Adrenal gland (tissue), 12 donors: ENCODE results near the gene GABRA5. TPM values are rescaled to one million over a fixed set of nuclear protein-coding genes. Genes with fewer than 3 reads are reported as not detected.

ENCODE experiments used
- DNase-seq, 7 donors: peaks; one replicate each; pipeline ENCODE4 v3.0.0-alpha.2; 2019 to 2020
- H3K27ac ChIP-seq, 5 donors: fragments of 200-600 bp; sonication (generic) in 4 of 5; 1 replicate in 3 of 5; 2 replicates in 2 of 5; pipeline versions ENCODE4 v1.5.1 to v1.8.0; 2016 to 2020; ENCODE audit warnings: mild to moderate bottlenecking in 1 of 5
- H3K27me3 ChIP-seq: fragments of 200-600 bp; 2 replicates; pipeline ENCODE4 v1.8.0; 2021
- H3K36me3 ChIP-seq, 2 donors: fragments of 200-600 bp; replicated peaks in 1 of 2; 1 replicate in 1 of 2; 2 replicates in 1 of 2; pipeline versions ENCODE4 v1.5.1 to v1.8.0; 2018 to 2022
- H3K4me1 ChIP-seq, 2 donors: fragments of 200-600 bp; replicated peaks in 1 of 2; 1 replicate in 1 of 2; 2 replicates in 1 of 2; pipeline versions ENCODE4 v1.5.1 to v1.8.0; 2018 to 2021
- H3K4me3 ChIP-seq, 4 donors: fragments of 200-600 bp; sonication (generic) in 3 of 4; one replicate each; pipeline ENCODE4 v1.5.1; 2016 to 2018
- H3K9me3 ChIP-seq, 3 donors: fragments of 200-600 bp; sonication (generic) in 1 of 3; replicated peaks in 1 of 3; 1 replicate in 2 of 3; 2 replicates in 1 of 3; pipeline versions ENCODE4 v1.5.1 to v1.8.0; 2016 to 2021
- POLR2A ChIP-seq, 2 donors: fragments of 450-650 bp; IDR thresholded peaks; one replicate each; pipeline ENCODE4 v1.6.1; 2017; ENCODE audit warnings: antibody characterized with exemption in 2 of 2, mild to moderate bottlenecking in 2 of 2, moderate library complexity in 1 of 2
- WGBS, 4 donors: extraction: QIAGEN DNeasy Blood & Tissue Kit in 2 of 4; methylation state at CpG; one replicate each; pipeline versions ENCODE4 v1.1.5 to v1.1.7; 2013 to 2017; 5-methylcytosine and 5-hydroxymethylcytosine counted together
- intact Hi-C, 2 donors: fragments of 100-400 bp; cut with DNase I; formaldehyde crosslinking; loops; one replicate each; pipeline versions ENCODE4 v1.14.1 to v1.15.0; 2022 to 2023
- polyA plus RNA-seq, 3 donors: library from polyadenylated mRNA; stranded (reverse); fragments of 200-250 nt in 2 of 3; fragments of 350-450 nt in 1 of 3; fragmentation: Illumina TruSeq in 1 of 3; extraction: RNeasy Lipid Tissue Mini Kit (QIAGEN cat#74804) in 1 of 3; gene quantifications; one replicate each; pipeline ENCODE4 v1.2.3, GENCODE V29; 2013 to 2014
- total RNA-seq, 9 donors: library from RNA; depleted of rRNA in 4 of 9; stranded (reverse); fragments of >200 nt in 4 of 9; fragments of 120-200 nt in 1 of 9; fragmentation: NEBNext Ultra II Directional in 1 of 9; extraction: Animal tissue kit (Norgen Biotek cat#: 25700) in 1 of 9; gene quantifications; one replicate each; pipeline versions ENCODE4 v1.1.0 to v1.2.4, GENCODE V29; 2013 to 2023
- TF ChIP-seq, protein P1 (sequence below), 6 experiments: fragments of 450-650 bp in 4 of 6; fragments of 200-600 bp in 2 of 6; sonication (generic) in 1 of 6; IDR thresholded peaks; 1 replicate in 5 of 6; 2 replicates in 1 of 6; pipeline versions ENCODE4 v1.5.1 to v1.8.0; 2016 to 2021; ENCODE audit warnings: antibody characterized with exemption in 6 of 6, mild to moderate bottlenecking in 2 of 6, moderate library complexity in 1 of 6
- donor health status: healthy with polysubstance abuse.
- donor health status: Bipolar disorder and iron deficiency.
- donor health status: DM: yes; HTN: yes; CAD: no.
- donor health status: DM: no; HTN: no; CAD: no.
- donor health status: DM: no; HTN: no; CAD: no.
- donor health status: DM: yes; HTN: yes; CAD: no.

GABRA5 gene
- total and polyA plus RNA-seq, 12 donors, result 0.11 TPM; not detected in 11

DNA sequence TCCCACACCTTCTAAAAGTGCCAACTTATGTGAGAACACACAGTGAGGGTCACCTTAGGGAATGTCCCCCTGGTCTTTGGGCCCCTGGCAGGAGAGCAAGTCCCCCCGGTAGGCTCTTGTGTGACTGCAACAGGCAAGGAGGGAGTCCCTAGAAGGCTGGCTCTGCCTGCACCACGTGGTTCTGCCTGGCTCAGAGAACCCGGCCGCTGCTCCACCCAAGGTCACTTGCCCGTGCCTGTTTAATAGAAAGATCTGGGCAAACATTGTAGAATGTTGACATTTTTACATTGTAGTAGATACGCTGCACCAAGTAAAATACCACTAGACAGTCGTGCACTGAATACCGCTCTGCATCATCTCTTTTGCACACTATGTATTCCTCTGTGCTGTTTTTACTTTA is 21.9 kb downstream of the GABRA5 start:
- Histone ChIP-seq H3K4me1 (no peaks in the 10 kb centered on the region), H3K9me3 (no peaks in the 10 kb centered on the region), H3K4me3 (no peak overlapping the region), H3K27ac (no peak overlapping the region), H3K36me3 (no peaks in the 10 kb centered on the region), H3K27me3 (peaks cover 12% of the 10 kb centered on the region)
- WGBS, 4 donors, result 33 to 58% (median 45%) methylated on average over 7 to 8 of the region's 8 CpGs
- TF ChIP-seq, protein P1, sequence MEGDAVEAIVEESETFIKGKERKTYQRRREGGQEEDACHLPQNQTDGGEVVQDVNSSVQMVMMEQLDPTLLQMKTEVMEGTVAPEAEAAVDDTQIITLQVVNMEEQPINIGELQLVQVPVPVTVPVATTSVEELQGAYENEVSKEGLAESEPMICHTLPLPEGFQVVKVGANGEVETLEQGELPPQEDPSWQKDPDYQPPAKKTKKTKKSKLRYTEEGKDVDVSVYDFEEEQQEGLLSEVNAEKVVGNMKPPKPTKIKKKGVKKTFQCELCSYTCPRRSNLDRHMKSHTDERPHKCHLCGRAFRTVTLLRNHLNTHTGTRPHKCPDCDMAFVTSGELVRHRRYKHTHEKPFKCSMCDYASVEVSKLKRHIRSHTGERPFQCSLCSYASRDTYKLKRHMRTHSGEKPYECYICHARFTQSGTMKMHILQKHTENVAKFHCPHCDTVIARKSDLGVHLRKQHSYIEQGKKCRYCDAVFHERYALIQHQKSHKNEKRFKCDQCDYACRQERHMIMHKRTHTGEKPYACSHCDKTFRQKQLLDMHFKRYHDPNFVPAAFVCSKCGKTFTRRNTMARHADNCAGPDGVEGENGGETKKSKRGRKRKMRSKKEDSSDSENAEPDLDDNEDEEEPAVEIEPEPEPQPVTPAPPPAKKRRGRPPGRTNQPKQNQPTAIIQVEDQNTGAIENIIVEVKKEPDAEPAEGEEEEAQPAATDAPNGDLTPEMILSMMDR (IDR thresholded peaks at IDR 0.05), result no peak
- no peak for TF ChIP-seq POLR2A (IDR thresholded peaks at IDR 0.05)
- intact Hi-C loops, result loop anchor here in 1 of 2 donors (2.0 to 10.0 kb wide), 3 partner anchors 126 to 1226 kb away; no protein-coding TSS in a partner anchor
- DNase-seq, result peak in 4 of 7 donors; percentile 29 to 64 (median 44)

DNA sequence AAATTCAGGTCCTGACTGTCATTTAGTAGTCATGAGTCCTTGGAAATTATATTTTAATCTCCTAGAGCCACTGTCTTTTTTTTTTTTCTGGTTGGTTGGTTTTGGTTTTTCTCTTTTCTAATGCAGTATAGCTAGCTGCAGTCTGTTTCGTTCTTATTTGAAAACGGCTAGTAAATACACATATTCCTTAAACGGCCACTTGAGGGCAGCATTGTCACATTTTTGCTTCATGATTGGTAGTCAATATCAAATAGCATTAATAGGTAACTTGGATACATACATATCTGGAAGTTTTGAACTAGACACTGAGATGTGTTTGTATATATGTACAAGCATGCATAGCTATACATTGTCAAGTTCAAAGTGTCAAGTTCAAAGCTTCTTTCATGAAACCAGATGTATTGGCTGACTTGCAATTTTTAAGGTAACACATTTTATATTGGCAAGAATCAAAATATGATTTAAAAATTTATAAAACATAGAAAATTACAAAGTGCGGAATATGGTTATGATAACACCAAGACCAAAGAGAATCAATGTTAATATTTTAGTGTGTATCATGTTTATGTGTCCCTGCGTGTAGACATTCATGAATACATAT is 22.5 kb downstream of the GABRA5 start:
- H3K36me3 ChIP-seq, result no peaks in the 10 kb centered on the region
- 19 to 25% (median 21%) methylated on average over 5 of the region's 5 CpGs for WGBS, 4 donors
- H3K27ac ChIP-seq, result no peak overlapping the region
- H3K4me1 ChIP-seq, result no peaks in the 10 kb centered on the region
- H3K4me3 ChIP-seq, result no peak overlapping the region
- no peak for TF ChIP-seq POLR2A (IDR thresholded peaks at IDR 0.05)
- TF ChIP-seq, protein P1 (IDR thresholded peaks at IDR 0.05), result peak; percentile 71 to 79 (median 74)
- no peaks in the 10 kb centered on the region for H3K9me3 ChIP-seq
- peaks cover 12% of the 10 kb centered on the region for H3K27me3 ChIP-seq
- intact Hi-C loops, result loop anchor here in 1 of 2 donors (2.0 to 10.0 kb wide), 3 partner anchors 125 to 1225 kb away; no protein-coding TSS in a partner anchor
- peak; percentile 21 to 82 (median 65) for DNase-seq

DNA sequence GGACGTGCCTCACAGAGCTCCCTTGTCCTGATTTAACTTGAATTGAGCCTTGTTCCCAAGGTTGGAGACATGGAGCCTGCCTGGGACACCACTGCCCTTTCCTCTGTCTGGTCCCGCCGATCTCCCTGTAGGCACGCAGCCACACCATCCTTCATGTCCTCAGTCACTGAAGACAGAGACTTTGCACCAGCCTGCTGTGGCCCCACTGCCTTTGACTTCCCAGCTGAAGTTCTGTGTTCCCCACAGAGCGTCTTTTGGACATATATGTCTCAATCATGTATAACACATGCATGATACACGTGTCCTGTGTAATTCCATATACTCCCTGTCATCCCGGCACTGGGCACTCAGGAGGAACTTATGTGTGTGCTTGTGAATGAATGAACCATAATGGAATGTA is 23.6 kb downstream of the GABRA5 start:
- no peak overlapping the region for H3K27ac ChIP-seq
- no peak overlapping the region for H3K4me3 ChIP-seq
- TF ChIP-seq, protein P1 (IDR thresholded peaks at IDR 0.05), result no peak
- TF ChIP-seq POLR2A (IDR thresholded peaks at IDR 0.05), result no peak
- no peaks in the 10 kb centered on the region for H3K4me1 ChIP-seq
- no peaks in the 10 kb centered on the region for H3K9me3 ChIP-seq
- no peaks in the 10 kb centered on the region for H3K36me3 ChIP-seq
- no peak for DNase-seq
- 66 to 78% (median 74%) methylated on average over 7 of the region's 7 CpGs for WGBS, 4 donors
- intact Hi-C loops, result no loop called here
- peaks cover 12% of the 10 kb centered on the region for H3K27me3 ChIP-seq

DNA sequence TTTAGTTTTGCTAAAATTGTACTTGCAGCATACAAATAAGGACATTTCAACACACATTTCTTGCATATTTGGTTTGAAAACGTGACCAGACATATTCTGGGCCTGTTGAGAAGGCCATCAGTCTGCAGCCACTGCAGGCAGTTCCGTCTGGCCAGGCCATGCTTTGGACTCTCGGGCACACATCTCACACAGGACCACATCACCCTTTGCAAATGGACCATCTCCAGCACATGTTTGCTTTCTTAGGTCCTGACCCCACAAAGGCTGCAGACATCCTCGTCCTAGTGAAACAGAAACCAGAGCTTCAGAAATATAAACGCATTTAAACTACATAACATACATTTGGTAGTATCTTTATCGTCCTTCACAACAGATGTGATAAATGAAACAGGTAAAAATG is 24.1 kb downstream of the GABRA5 start:
- Histone ChIP-seq H3K27me3 (peaks cover 12% of the 10 kb centered on the region), H3K9me3 (no peaks in the 10 kb centered on the region), H3K4me1 (no peaks in the 10 kb centered on the region), H3K27ac (no peak overlapping the region), H3K4me3 (no peak overlapping the region), H3K36me3 (no peaks in the 10 kb centered on the region)
- intact Hi-C loops, result no loop called here
- TF ChIP-seq POLR2A (IDR thresholded peaks at IDR 0.05), result no peak
- TF ChIP-seq, protein P1 (IDR thresholded peaks at IDR 0.05), result no peak
- 53 to 56% (median 55%) methylated on average over 6 of the region's 6 CpGs for WGBS, 4 donors
- DNase-seq, result no peak
